Measurements from ENCODE around the gene KDM8.

- TF ChIP-seq RBM22 (IDR thresholded peaks at IDR 0.05; ENCODE audit: low read depth, low read length, poor library complexity, severe bottlenecking) (no peak), ZBTB40 (IDR thresholded peaks at IDR 0.05) (no peak), ZBTB40 (CRISPR knock-in tag; IDR thresholded peaks at IDR 0.05) (no peak), ELF1 (tag; IDR thresholded peaks at IDR 0.05) (no peak), ETS1 (conservative IDR thresholded peaks at IDR 0.05; ENCODE audit: control insufficient read depth, low read depth, low read length) (no peak), MAX (CRISPR knock-in tag; IDR thresholded peaks at IDR 0.05) (no peak), U2AF2 (optimal IDR thresholded peaks at IDR 0.05; ENCODE audit: low read depth, low read length) (no peak)
These were observed 53.9 kb downstream of the KDM8 start for GRCh38 chr16:27257271-27257670.

All from K562 (cell line).